ENCODE data around the gene SLC25A47. TPM values are rescaled to one million over a fixed set of nuclear protein-coding genes. Genes with fewer than 3 reads are reported as not detected.
A peak's percentile ranks its signal among the peaks of the same experiment; 100 is the strongest.

Gene SLC25A47
- total RNA-seq, 1 donor from 2014 or later: not detected

GRCh38 chr14:100291305-100292075, 31.6 kb upstream of the SLC25A47 start:
- H3K4me1 ChIP-seq: peaks cover 0 to 4% of the 10 kb centered on the region in 2 donors
- no peak overlapping the region for H3K27ac ChIP-seq
- no peaks in the 10 kb centered on the region for H3K27me3 ChIP-seq
- peaks cover 10 to 32% of the 10 kb centered on the region in 2 donors for H3K36me3 ChIP-seq
- TF ChIP-seq CTCF (IDR thresholded peaks at IDR 0.05): no peak
- intact Hi-C loops (cut with DNase I): no loop called here
- DNase-seq (ENCODE audit: low spot score in 2 of 2): peak in 1 of 2 donors; percentile 60
- H3K9me3 ChIP-seq: no peaks in the 10 kb centered on the region
- no peak overlapping the region for H3K4me3 ChIP-seq

- peaks cover 10 to 32% of the 10 kb centered on the region in 2 donors for H3K36me3 ChIP-seq
- H3K27ac ChIP-seq: no peak overlapping the region
- H3K9me3 ChIP-seq: no peaks in the 10 kb centered on the region
- peaks cover 4 to 10% of the 10 kb centered on the region in 2 donors for H3K4me1 ChIP-seq
- TF ChIP-seq CTCF (IDR thresholded peaks at IDR 0.05): no peak
- no peak overlapping the region for H3K4me3 ChIP-seq
- intact Hi-C loops (cut with DNase I): no loop called here
- no peaks in the 10 kb centered on the region for H3K27me3 ChIP-seq
- DNase-seq (ENCODE audit: low spot score in 2 of 2): peak in 1 of 2 donors; percentile 59
Observed at GRCh38 chr14:100292301-100292775, 30.8 kb upstream of the SLC25A47 start.

- Histone ChIP-seq H3K27me3 (no peaks in the 10 kb centered on the region), H3K36me3 (peaks cover 10 to 32% of the 10 kb centered on the region in 2 donors), H3K4me3 (no peak overlapping the region), H3K27ac (no peak overlapping the region), H3K9me3 (no peaks in the 10 kb centered on the region), H3K4me1 (peaks cover 7 to 15% of the 10 kb centered on the region in 2 donors)
- peak in 1 of 2 donors; percentile 63 for DNase-seq (ENCODE audit: low spot score in 2 of 2)
- no peak for TF ChIP-seq CTCF (IDR thresholded peaks at IDR 0.05)
- intact Hi-C loops (cut with DNase I): no loop called here
Observed at GRCh38 chr14:100292776-100293461, 30.2 kb upstream of the SLC25A47 start.

- Histone ChIP-seq H3K27ac (peak overlapping the region in 1 of 2 donors; percentile 45), H3K4me1 (peaks cover 7 to 18% of the 10 kb centered on the region in 2 donors), H3K36me3 (peaks cover 10 to 32% of the 10 kb centered on the region in 2 donors), H3K9me3 (no peaks in the 10 kb centered on the region), H3K27me3 (no peaks in the 10 kb centered on the region), H3K4me3 (no peak overlapping the region)
- TF ChIP-seq CTCF (IDR thresholded peaks at IDR 0.05): no peak
- no peak for DNase-seq (ENCODE audit: low spot score in 2 of 2)
- intact Hi-C loops (cut with DNase I): no loop called here
Observed at GRCh38 chr14:100293497-100294212, 29.5 kb upstream of the SLC25A47 start.

- intact Hi-C loops (cut with DNase I): no loop called here
- Histone ChIP-seq H3K36me3 (peaks cover 10 to 26% of the 10 kb centered on the region in 2 donors), H3K4me1 (peaks cover 7 to 18% of the 10 kb centered on the region in 2 donors)
Observed at GRCh38 chr14:100294213-100294962, 28.8 kb upstream of the SLC25A47 start.

More at GRCh38 chr14:100294213-100294962, 28.8 kb upstream of the SLC25A47 start:
- Histone ChIP-seq H3K27ac (peak overlapping the region; percentile 45 to 47), H3K27me3 (no peaks in the 10 kb centered on the region), H3K9me3 (no peaks in the 10 kb centered on the region), H3K4me3 (no peak overlapping the region)
- TF ChIP-seq CTCF (IDR thresholded peaks at IDR 0.05): no peak
- DNase-seq (ENCODE audit: low spot score in 2 of 2): peak in 1 of 2 donors; percentile 65

All from ascending aorta (tissue), 2 donors.